OCI-LY7 (cell line): Measurements from ENCODE around the gene CHRNA7. TPM values are rescaled to one million over a fixed set of nuclear protein-coding genes. Genes with fewer than 3 reads are reported as not detected.

Experiments used
- BruUV-seq: library from RNA; stranded (reverse); fragments of 400-500 nt; replicated peaks from 2 replicates; lab custom pipeline; 2021; lab: Mats Ljungman, UMichigan
- CTCF ChIA-PET: fragments of 300-600 bp; sonication (Branson Sonifier 250); formaldehyde crosslinking; loops from one replicate; lab custom pipeline; 2022; ENCODE audit warnings: antibody characterized with exemption; ENCODE audit not compliant: unreplicated experiment; lab: Charles Lee
- POLR2A ChIA-PET: fragments of 300-600 bp; sonication (Branson Sonifier 250); formaldehyde crosslinking; loops from one replicate; lab custom pipeline; 2022; ENCODE audit warnings: antibody characterized with exemption; lab: Charles Lee
- DNase-seq: peaks from one replicate; pipeline ENCODE4 v3.0.0-alpha.2; 2015; ENCODE audit warnings: low spot score
- H2AFZ ChIP-seq: fragments of 200-600 bp; sonication (generic), shearing (Covaris generic); 2 replicates; pipeline ENCODE4 v1.6.1; 2014; ENCODE audit warnings: mild to moderate bottlenecking, antibody characterized with exemption, low read length, moderate library complexity
- H3K27ac ChIP-seq: fragments of 200-600 bp; sonication (generic); 2 replicates; pipeline ENCODE4 v1.5.1; 2014; ENCODE audit warnings: mixed run types, low read depth, mild to moderate bottlenecking, moderate library complexity, low read length, inconsistent platforms; ENCODE audit not compliant: poor library complexity, severe bottlenecking
- H3K36me3 ChIP-seq: fragments of 200-600 bp; sonication (generic); 2 replicates; pipeline ENCODE4 v1.6.1; 2014; ENCODE audit warnings: mild to moderate bottlenecking, antibody characterized with exemption, low read length, moderate library complexity, mixed read lengths; ENCODE audit not compliant: insufficient read depth
- H3K4me1 ChIP-seq: fragments of 200-600 bp; sonication (generic); 2 replicates; pipeline ENCODE4 v1.5.1; 2014; ENCODE audit warnings: mild to moderate bottlenecking, low read length; ENCODE audit not compliant: insufficient read depth, poor library complexity, severe bottlenecking
- H3K4me2 ChIP-seq: fragments of 200-600 bp; sonication (generic); 2 replicates; pipeline ENCODE4 v1.6.1; 2014; ENCODE audit warnings: mild to moderate bottlenecking, low read length
- H3K4me3 ChIP-seq: fragments of 200-600 bp; sonication (generic); 2 replicates; pipeline ENCODE4 v1.5.1; 2014; ENCODE audit warnings: mild to moderate bottlenecking, low read depth, low read length; ENCODE audit not compliant: poor library complexity, severe bottlenecking
- H3K79me2 ChIP-seq: fragments of 200-600 bp; sonication (generic); 2 replicates; pipeline ENCODE4 v1.6.1; 2016; ENCODE audit warnings: low read depth, mild to moderate bottlenecking, low read length, moderate library complexity, mixed read lengths; ENCODE audit not compliant: insufficient read depth
- H3K9me2 ChIP-seq: fragments of 200-600 bp; sonication (generic); 2 replicates; pipeline ENCODE4 v1.6.1; 2016; ENCODE audit warnings: mild to moderate bottlenecking, low read length, mixed read lengths; ENCODE audit not compliant: insufficient read depth
- H3K9me3 ChIP-seq: fragments of 200-600 bp; sonication (generic); 2 replicates; pipeline ENCODE4 v1.6.1; 2014; ENCODE audit warnings: mild to moderate bottlenecking, mixed run types, low read length, mixed read lengths
- H4K20me1 ChIP-seq: fragments of 200-600 bp; sonication (generic); 2 replicates; pipeline ENCODE4 v1.6.1; 2014; ENCODE audit warnings: mild to moderate bottlenecking, antibody characterized with exemption, low read length, moderate library complexity, mixed read lengths; ENCODE audit not compliant: insufficient read depth
- EZH2phosphoT487 ChIP-seq: fragments of 200-600 bp; sonication (generic); IDR thresholded peaks from 2 replicates; pipeline ENCODE4 v1.6.1; 2018; ENCODE audit warnings: low read depth, borderline replicate concordance, mild to moderate bottlenecking, mixed run types, antibody characterized with exemption, low read length, moderate library complexity, mixed read lengths
- intact Hi-C: fragments of 100-400 bp; cut with micrococcal nuclease; formaldehyde crosslinking; loops from one replicate; pipeline ENCODE4 v1.10.0; 2022; ENCODE audit not compliant: unreplicated experiment
- total RNA-seq, 2 experiments: library from RNA; depleted of rRNA in 1 of 2; stranded (reverse); fragments of >200 nt in 1 of 2; shearing (Covaris generic) in 1 of 2; gene quantifications; 2 replicates each; pipeline ENCODE4 v1.2.3, GENCODE V29; 2014 to 2022
- TF ChIP-seq, protein P1 (sequence below): fragments of 200-600 bp; sonication (generic); conservative IDR thresholded peaks from 2 replicates; pipeline ENCODE4 v1.5.1; 2014; ENCODE audit warnings: mild to moderate bottlenecking, antibody characterized with exemption, low read length, moderate library complexity, mixed read lengths

The CHRNA7 gene
- total RNA-seq, 2 experiments from 2014 or later, result not detected

- Histone ChIP-seq H3K27ac (no peak overlapping the region), H3K36me3 (no peaks in the 10 kb centered on the region), H4K20me1 (no peaks in the 10 kb centered on the region), H3K4me2 (no peak overlapping the region), H3K4me1 (no peaks in the 10 kb centered on the region), H3K9me3 (no peaks in the 10 kb centered on the region), H3K9me2 (no peaks in the 10 kb centered on the region), H3K4me3 (no peak overlapping the region), H3K79me2 (no peaks in the 10 kb centered on the region), H2AFZ (no peak overlapping the region)
- ChIA-PET CTCF (interaction anchor here (0.6 kb wide), 1 partner anchor 13 kb away, joined by 4 read pairs; no protein-coding TSS in a partner anchor), POLR2A (no interaction called here)
- DNase-seq, result no peak
- no TSS peak for BruUV-seq
- intact Hi-C loops, result no loop called here
- TF ChIP-seq, protein P1, sequence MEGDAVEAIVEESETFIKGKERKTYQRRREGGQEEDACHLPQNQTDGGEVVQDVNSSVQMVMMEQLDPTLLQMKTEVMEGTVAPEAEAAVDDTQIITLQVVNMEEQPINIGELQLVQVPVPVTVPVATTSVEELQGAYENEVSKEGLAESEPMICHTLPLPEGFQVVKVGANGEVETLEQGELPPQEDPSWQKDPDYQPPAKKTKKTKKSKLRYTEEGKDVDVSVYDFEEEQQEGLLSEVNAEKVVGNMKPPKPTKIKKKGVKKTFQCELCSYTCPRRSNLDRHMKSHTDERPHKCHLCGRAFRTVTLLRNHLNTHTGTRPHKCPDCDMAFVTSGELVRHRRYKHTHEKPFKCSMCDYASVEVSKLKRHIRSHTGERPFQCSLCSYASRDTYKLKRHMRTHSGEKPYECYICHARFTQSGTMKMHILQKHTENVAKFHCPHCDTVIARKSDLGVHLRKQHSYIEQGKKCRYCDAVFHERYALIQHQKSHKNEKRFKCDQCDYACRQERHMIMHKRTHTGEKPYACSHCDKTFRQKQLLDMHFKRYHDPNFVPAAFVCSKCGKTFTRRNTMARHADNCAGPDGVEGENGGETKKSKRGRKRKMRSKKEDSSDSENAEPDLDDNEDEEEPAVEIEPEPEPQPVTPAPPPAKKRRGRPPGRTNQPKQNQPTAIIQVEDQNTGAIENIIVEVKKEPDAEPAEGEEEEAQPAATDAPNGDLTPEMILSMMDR, result no peak
- no peak for TF ChIP-seq EZH2phosphoT487
These were observed 89.5 kb downstream of the CHRNA7 start for GRCh38 chr15:32119694-32120330.

- no TSS peak for BruUV-seq
These were observed 90.5 kb downstream of the CHRNA7 start for GRCh38 chr15:32120577-32121383.

More at GRCh38 chr15:32120577-32121383, 90.5 kb downstream of the CHRNA7 start:
- H2AFZ ChIP-seq, result no peak overlapping the region
- CTCF ChIA-PET, result interaction anchor here (0.6 kb wide), 2 partner anchors 11 to 12 kb away, joined by 3 to 4 read pairs; no protein-coding TSS in a partner anchor
- no peaks in the 10 kb centered on the region for H3K9me2 ChIP-seq
- H3K79me2 ChIP-seq, result no peaks in the 10 kb centered on the region
- H4K20me1 ChIP-seq, result no peaks in the 10 kb centered on the region
- H3K4me1 ChIP-seq, result no peaks in the 10 kb centered on the region
- H3K4me3 ChIP-seq, result no peak overlapping the region
- no peak for TF ChIP-seq EZH2phosphoT487
- TF ChIP-seq, protein P1, result no peak
- POLR2A ChIA-PET, result no interaction called here
- H3K4me2 ChIP-seq, result no peak overlapping the region
- no peak overlapping the region for H3K27ac ChIP-seq
- intact Hi-C loops, result no loop called here
- H3K36me3 ChIP-seq, result no peaks in the 10 kb centered on the region
- H3K9me3 ChIP-seq, result no peaks in the 10 kb centered on the region
- DNase-seq, result no peak
